Glutamatergic neuron (in vitro differentiated cells): Measurements from ENCODE around the gene RHCG. TPM values are rescaled to one million over a fixed set of nuclear protein-coding genes. Genes with fewer than 3 reads are reported as not detected.

Source experiments
- DNase-seq: peaks from one replicate; pipeline ENCODE4 v3.0.0; 2022
- H3K27ac Mint-ChIP-seq: one replicate; pipeline ENCODE4 v1.8.0; 2020; ENCODE audit warnings: mild to moderate bottlenecking, mixed read lengths, inconsistent platforms; ENCODE audit not compliant: unreplicated experiment
- H3K27me3 Mint-ChIP-seq: one replicate; pipeline ENCODE4 v1.8.0; 2020; ENCODE audit warnings: mild to moderate bottlenecking, moderate library complexity, mixed read lengths, inconsistent platforms; ENCODE audit not compliant: unreplicated experiment
- H3K36me3 Mint-ChIP-seq: one replicate; pipeline ENCODE4 v1.8.0; 2020; ENCODE audit warnings: mild to moderate bottlenecking, mixed read lengths, inconsistent platforms; ENCODE audit not compliant: unreplicated experiment
- H3K4me1 Mint-ChIP-seq: one replicate; pipeline ENCODE4 v1.8.0; 2020; ENCODE audit warnings: mild to moderate bottlenecking, low read depth, mixed read lengths, inconsistent platforms; ENCODE audit not compliant: unreplicated experiment
- H3K4me3 Mint-ChIP-seq: one replicate; pipeline ENCODE4 v1.8.0; 2020; ENCODE audit warnings: mild to moderate bottlenecking, mixed read lengths, inconsistent platforms; ENCODE audit not compliant: unreplicated experiment
- H3K9me3 Mint-ChIP-seq: one replicate; pipeline ENCODE4 v1.8.0; 2020; ENCODE audit warnings: mild to moderate bottlenecking, moderate library complexity, mixed read lengths, inconsistent platforms; ENCODE audit not compliant: unreplicated experiment
- total RNA-seq: library from RNA; stranded (reverse); fragmentation: NEBNext Ultra II Directional; extraction: Animal tissue kit (Norgen Biotek cat#: 25700); gene quantifications from one replicate; pipeline ENCODE4 v1.2.1, GENCODE V29; 2021; ENCODE audit not compliant: unreplicated experiment
- TF ChIP-seq, protein P1 (sequence below): fragments of 200-600 bp; sonication (generic); IDR thresholded peaks from one replicate; pipeline ENCODE4 v1.5.0; 2021; ENCODE audit not compliant: partially characterized antibody, unreplicated experiment

Gene RHCG
- total RNA-seq, 1 donor from 2014 or later = not detected

DNA sequence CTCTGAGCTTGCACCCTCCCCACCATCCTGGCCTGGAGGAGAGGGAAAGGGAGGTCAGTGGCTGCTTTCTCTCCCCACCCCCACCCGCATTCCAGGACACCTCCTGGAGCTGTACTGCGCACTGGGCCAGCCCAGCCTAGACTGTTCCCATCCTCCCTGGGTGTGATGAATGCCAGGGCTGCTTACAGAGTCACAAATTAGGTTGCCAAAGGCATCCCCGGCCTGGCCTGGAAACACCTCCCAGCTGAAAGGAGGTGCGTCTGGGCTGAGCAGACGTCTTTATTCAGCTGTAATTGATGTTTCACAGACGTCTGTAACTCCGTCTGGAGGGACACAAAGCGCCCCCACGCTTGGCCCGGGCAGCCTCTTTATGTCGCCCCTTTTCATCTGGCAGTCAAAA, 47.6 kb downstream of the RHCG start:
- Mint-ChIP-seq H3K9me3 (peaks cover 6% of the 10 kb centered on the region), H3K27me3 (peaks cover 7% of the 10 kb centered on the region)

DNA sequence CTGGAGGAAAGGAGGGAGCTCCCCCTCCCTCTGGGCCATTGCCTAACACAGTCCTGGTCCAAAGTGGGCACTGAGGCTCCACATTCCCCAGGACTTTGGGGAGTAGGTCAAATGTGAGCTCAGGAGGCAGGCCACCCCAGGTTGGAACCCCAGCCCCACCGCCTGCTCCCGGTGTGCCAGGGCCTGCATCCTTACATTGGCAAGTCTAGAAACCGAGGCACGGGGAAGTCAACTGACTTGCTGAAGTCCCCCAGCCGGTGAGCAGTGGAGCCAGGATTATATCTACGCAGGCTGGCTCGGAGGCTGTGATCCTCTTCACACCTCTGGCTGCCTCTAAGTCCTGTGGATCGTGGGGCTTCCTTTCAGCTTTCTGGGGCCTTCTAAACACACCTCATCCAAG, 48.7 kb downstream of the RHCG start:
- H3K4me3 Mint-ChIP-seq = no peak overlapping the region
- peaks cover 28% of the 10 kb centered on the region for H3K4me1 Mint-ChIP-seq
- H3K27me3 Mint-ChIP-seq = peaks cover 7% of the 10 kb centered on the region
- H3K27ac Mint-ChIP-seq = no peak overlapping the region
- peaks cover 6% of the 10 kb centered on the region for H3K9me3 Mint-ChIP-seq
- DNase-seq = no peak
- TF ChIP-seq, protein P1, sequence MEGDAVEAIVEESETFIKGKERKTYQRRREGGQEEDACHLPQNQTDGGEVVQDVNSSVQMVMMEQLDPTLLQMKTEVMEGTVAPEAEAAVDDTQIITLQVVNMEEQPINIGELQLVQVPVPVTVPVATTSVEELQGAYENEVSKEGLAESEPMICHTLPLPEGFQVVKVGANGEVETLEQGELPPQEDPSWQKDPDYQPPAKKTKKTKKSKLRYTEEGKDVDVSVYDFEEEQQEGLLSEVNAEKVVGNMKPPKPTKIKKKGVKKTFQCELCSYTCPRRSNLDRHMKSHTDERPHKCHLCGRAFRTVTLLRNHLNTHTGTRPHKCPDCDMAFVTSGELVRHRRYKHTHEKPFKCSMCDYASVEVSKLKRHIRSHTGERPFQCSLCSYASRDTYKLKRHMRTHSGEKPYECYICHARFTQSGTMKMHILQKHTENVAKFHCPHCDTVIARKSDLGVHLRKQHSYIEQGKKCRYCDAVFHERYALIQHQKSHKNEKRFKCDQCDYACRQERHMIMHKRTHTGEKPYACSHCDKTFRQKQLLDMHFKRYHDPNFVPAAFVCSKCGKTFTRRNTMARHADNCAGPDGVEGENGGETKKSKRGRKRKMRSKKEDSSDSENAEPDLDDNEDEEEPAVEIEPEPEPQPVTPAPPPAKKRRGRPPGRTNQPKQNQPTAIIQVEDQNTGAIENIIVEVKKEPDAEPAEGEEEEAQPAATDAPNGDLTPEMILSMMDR = no peak
- no peaks in the 10 kb centered on the region for H3K36me3 Mint-ChIP-seq

More for the DNA sequence above, 47.6 kb downstream of the RHCG start:
- TF ChIP-seq, protein P1 = no peak
- H3K4me3 Mint-ChIP-seq = no peak overlapping the region
- H3K36me3 Mint-ChIP-seq = no peaks in the 10 kb centered on the region
- peaks cover 18% of the 10 kb centered on the region for H3K4me1 Mint-ChIP-seq
- no peak for DNase-seq
- no peak overlapping the region for H3K27ac Mint-ChIP-seq

DNA sequence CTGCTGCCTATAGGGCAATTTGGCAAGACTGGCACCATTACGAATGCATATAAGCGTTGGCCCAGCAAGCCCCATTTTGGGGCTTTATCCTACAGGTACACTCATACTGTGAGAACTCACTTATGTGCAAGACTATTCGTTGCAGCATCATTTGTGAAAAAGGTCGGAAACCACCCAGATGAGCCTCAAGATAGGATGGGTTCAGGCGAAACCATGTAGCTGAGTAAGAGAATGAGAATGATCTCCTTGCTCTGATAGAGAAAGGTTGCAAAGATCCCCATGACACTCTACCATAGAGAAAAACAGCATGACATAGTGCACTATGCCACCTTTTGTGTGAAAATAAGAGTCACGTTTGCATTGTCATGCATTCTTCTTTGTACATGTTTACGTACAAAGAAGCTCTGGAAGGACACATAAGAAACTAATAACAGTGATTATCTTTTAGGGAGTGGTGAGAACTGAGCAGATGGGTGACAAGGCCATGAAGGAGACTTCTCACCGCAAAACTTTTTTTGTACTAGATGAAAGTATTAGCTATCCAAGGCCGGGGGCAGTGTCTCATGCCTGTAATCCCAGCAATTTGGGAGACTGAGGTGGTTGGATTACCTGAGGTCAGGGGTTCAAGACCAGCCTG, 50.0 kb downstream of the RHCG start:
- Mint-ChIP-seq H3K27ac (no peak overlapping the region), H3K9me3 (peaks cover 10% of the 10 kb centered on the region), H3K27me3 (peaks cover 7% of the 10 kb centered on the region), H3K4me1 (peaks cover 30% of the 10 kb centered on the region), H3K36me3 (no peaks in the 10 kb centered on the region), H3K4me3 (no peak overlapping the region)
- TF ChIP-seq, protein P1 = no peak
- no peak for DNase-seq

DNA sequence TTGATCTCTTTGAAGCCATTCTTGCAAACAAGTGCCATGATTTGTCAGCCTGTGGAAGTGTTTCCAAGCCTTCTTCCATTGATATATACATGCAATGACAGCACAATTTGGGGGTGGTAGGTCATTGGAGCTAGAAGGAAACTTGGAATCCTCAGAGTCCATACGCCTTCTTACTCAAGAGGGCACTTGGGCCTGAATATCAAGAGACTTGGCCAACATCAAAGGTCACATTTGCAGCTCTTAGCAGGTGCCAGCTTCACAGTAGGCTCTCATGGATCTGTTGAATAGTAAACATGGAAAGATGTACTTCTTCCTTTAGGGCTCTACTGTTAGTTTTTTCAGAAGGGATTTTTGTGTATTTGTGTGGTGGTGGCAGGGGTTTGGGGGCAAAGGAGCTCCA, 50.9 kb downstream of the RHCG start:
- peaks cover 4% of the 10 kb centered on the region for H3K27me3 Mint-ChIP-seq
- TF ChIP-seq, protein P1 = no peak
- H3K27ac Mint-ChIP-seq = peak overlapping the region; percentile 36
- peak overlapping the region; percentile 53 for H3K4me3 Mint-ChIP-seq
- H3K36me3 Mint-ChIP-seq = no peaks in the 10 kb centered on the region
- H3K4me1 Mint-ChIP-seq = peaks cover 30% of the 10 kb centered on the region
- H3K9me3 Mint-ChIP-seq = peaks cover 8% of the 10 kb centered on the region
- DNase-seq = no peak
